ENCODE data around the gene MPZL2. TPM values are rescaled to one million over a fixed set of nuclear protein-coding genes. Genes with fewer than 3 reads are reported as not detected.
A peak's percentile ranks its signal among the peaks of the same experiment; 100 is the strongest.

The MPZL2 gene
- total RNA-seq, 1 donor = 0.36 TPM

DNA sequence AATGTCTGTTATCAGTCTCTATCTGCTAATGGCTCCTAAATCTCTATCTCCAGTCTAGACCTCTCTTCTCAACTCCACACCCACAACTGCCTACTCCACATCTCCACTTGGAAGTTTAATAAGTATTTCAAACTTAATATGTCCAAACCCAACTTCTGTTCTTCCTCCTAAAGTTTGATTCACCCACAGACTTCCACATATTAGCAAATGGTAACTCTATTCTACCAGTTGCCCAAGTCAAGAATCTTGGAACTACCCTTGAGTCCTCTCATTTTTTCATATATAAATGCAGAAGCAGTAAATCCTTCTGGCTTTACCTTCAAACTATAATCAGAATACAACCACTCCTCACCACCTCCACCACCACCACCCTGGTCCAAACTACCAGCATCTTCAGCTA is 32.6 kb downstream of the MPZL2 start:
- no peak for DNase-seq (ENCODE audit: low read depth)
- H3K4me3 ChIP-seq (ENCODE audit: low read depth, low read length) = no peak overlapping the region
- TF ChIP-seq, protein P1, sequence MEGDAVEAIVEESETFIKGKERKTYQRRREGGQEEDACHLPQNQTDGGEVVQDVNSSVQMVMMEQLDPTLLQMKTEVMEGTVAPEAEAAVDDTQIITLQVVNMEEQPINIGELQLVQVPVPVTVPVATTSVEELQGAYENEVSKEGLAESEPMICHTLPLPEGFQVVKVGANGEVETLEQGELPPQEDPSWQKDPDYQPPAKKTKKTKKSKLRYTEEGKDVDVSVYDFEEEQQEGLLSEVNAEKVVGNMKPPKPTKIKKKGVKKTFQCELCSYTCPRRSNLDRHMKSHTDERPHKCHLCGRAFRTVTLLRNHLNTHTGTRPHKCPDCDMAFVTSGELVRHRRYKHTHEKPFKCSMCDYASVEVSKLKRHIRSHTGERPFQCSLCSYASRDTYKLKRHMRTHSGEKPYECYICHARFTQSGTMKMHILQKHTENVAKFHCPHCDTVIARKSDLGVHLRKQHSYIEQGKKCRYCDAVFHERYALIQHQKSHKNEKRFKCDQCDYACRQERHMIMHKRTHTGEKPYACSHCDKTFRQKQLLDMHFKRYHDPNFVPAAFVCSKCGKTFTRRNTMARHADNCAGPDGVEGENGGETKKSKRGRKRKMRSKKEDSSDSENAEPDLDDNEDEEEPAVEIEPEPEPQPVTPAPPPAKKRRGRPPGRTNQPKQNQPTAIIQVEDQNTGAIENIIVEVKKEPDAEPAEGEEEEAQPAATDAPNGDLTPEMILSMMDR (IDR thresholded peaks at IDR 0.05; ENCODE audit: insufficient read depth, low read length) = no peak

DNA sequence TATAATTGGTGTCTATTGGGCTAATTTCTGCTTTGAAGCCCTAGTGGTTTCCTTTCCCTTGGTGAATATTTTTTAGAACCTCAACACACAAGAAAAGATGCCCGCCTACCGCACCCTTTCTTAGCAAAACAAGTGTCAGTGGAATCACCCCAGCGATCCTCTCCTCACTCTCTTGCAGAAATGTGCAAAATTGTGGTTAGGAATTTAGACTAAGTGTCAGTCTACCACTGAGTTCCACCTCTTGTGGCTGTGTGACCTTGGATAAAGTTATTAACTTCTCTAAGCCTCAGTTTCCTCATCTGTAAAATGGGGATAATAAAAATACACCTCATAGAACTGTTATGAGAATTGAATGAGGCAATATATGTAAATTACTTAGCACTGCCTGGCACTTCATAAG is 34.0 kb downstream of the MPZL2 start:
- H3K4me3 ChIP-seq (ENCODE audit: low read depth, low read length) = no peak overlapping the region
- DNase-seq (ENCODE audit: low read depth) = no peak
- TF ChIP-seq, protein P1 (IDR thresholded peaks at IDR 0.05; ENCODE audit: insufficient read depth, low read length) = no peak

DNA sequence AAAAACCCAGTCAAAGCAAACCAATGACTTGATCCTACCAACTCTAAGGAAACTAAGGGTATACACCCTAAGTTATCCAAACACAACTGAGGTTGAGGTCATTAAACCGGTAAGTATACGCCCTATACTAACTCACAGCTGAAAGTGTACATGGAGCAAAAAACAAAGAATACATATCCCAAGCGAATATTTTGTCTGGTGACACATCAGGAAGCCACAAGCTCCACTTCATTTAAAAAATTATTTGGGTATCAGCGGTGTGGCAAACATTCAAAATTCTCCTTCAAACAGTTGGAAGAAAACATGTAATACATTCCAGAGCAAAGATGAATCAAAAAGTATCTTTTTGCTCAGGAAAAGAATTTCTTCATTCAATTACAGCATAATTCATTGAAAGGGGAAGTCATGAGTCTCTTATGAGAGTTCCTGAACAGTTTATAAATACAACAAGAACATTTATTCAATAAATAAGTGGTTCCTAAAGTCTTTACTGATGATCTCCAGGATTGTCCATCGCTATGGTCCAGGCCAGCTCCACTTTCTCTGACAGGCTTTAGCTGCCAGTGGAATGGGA is 34.7 kb downstream of the MPZL2 start:
- no peak overlapping the region for H3K4me3 ChIP-seq (ENCODE audit: low read depth, low read length)
- DNase-seq (ENCODE audit: low read depth) = peak; percentile 4
- TF ChIP-seq, protein P1 (IDR thresholded peaks at IDR 0.05; ENCODE audit: insufficient read depth, low read length) = no peak

DNA sequence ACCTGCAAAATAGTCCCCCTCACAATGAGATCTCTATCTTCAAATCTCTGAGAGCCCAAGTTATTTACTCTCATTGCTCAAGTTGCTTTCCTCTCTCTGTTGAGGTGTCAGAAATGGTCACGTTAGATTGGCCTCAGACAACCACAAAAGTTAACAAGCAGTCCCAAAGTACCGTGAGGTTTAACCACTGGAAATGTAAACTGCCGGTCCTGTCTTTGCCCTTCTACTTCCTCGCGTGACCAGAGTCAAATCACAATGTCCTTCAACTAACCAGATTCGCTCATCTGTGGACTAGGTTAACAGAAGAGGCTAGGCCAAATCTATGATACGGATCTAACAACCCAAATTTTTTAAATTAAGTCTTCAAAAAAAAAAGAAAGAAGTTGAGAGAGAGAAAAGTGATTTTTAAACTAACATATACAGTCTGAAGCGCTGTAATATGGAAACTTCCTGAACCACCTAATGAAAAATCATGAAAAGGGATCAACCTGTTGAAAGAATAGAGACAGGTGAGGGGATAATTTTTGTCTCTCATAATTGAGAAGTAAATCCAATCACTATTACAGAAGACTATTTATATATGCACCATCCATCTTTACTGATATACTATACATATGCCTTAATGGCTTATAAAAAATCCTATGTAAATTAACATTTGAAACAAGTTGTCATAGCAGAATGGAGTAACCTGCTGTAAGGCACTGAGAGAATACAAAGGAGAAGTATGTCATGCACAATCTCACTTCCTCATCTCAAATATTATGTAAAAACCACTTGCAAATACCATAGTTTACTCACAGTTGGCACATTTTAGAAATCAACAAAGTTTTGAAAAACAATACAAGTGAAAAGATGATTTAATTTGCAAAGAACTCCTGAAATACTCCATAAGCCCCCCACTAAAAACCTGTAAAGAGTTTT is 36.0 kb downstream of the MPZL2 start:
- H3K4me3 ChIP-seq (ENCODE audit: low read depth, low read length) = no peak overlapping the region
- TF ChIP-seq, protein P1 (IDR thresholded peaks at IDR 0.05; ENCODE audit: insufficient read depth, low read length) = no peak
- DNase-seq (ENCODE audit: low read depth) = no peak

DNA sequence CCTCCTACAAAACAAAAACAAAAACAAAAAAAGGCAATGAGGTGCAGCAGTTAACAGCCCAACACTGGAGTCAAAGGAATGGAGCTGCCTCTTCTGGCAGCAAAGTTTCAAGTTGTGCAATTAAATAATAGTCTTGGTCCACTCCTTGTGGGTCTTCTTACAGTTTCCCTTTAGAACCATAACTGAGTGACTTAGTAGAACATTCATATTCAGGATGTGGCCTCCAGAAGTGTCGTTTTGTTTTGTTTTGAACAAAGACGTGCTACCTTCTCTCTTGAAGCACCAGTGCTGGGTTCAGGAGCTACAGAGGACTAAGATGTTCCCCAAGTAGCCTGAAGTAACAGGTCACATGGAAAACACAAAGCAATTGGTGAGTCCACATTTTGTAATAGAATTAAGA is 37.3 kb downstream of the MPZL2 start:
- no peak overlapping the region for H3K4me3 ChIP-seq (ENCODE audit: low read depth, low read length)
- TF ChIP-seq, protein P1 (IDR thresholded peaks at IDR 0.05; ENCODE audit: insufficient read depth, low read length) = no peak

DNA sequence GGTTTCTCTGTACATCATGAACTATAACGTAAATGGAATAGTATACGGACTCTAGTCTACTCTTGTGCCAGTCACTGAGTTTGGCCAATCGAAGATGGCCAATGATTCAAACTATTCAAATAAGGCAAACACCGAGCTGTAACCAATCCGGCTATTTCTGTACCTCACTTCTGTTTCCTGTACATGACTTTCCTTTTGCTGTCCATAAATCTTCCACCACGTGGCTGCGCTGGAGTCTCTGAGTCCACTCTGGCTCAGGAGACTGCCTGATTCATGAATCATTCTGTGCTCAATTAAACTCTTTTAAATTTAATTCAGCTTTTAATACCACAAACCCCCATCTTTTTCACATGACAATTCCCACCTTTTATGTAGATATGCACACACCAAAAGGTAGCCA is 37.8 kb downstream of the MPZL2 start:
- no peak overlapping the region for H3K4me3 ChIP-seq (ENCODE audit: low read depth, low read length)
- peak; percentile 4 for DNase-seq (ENCODE audit: low read depth)
- TF ChIP-seq, protein P1 (IDR thresholded peaks at IDR 0.05; ENCODE audit: insufficient read depth, low read length) = no peak

More for the DNA sequence above, 37.3 kb downstream of the MPZL2 start:
- DNase-seq (ENCODE audit: low read depth) = no peak
